HCT116 (cell line): Measurements from ENCODE around the gene PSORS1C1. TPM values are rescaled to one million over a fixed set of nuclear protein-coding genes. Genes with fewer than 3 reads are reported as not detected.

Experiments
- ATAC-seq: fragments of 200-7000 bp; cut with Tn5 transposase; 2 replicates; pipeline ENCODE4 v1.9.1; 2020; ENCODE audit warnings: mild to moderate bottlenecking, moderate library complexity
- BruUV-seq: library from RNA; stranded (reverse); fragments of 400-500 nt; replicated peaks from 2 replicates; lab custom pipeline; 2021; lab: Mats Ljungman, UMichigan
- CTCF ChIA-PET: fragments of 300-600 bp; sonication (Branson Sonifier 250); formaldehyde crosslinking; loops from one replicate; lab custom pipeline; 2021; ENCODE audit warnings: antibody characterized with exemption; lab: Charles Lee
- POLR2A ChIA-PET: fragments of 300-600, 350-600 bp; sonication (Branson Sonifier 250); formaldehyde crosslinking; loops from one replicate; lab custom pipeline; 2021; ENCODE audit warnings: antibody characterized with exemption; lab: Charles Lee
- RAD21 ChIA-PET, 2 experiments: fragments of 300-600 bp; sonication (Branson Sonifier 250); formaldehyde crosslinking; loops; one replicate each; lab custom pipeline; 2023; ENCODE audit warnings: low total read pairs in 2 of 2; ENCODE audit not compliant: uncharacterized antibody in 2 of 2, unreplicated experiment in 2 of 2, low non-redundant PET in 1 of 2; lab: Charles Lee
- DNase-seq: peaks from one replicate; pipeline ENCODE4 v3.0.0-alpha.2; 2010; ENCODE audit warnings: low read depth, low spot score
- H2AFZ ChIP-seq: fragments of 200-600 bp; shearing (Covaris generic), sonication (generic); 2 replicates; pipeline ENCODE4 v1.6.1; 2017; ENCODE audit warnings: low read depth, mixed run types, mixed read lengths, antibody characterized with exemption, low read length; ENCODE audit not compliant: poor library complexity, severe bottlenecking
- H3K27ac ChIP-seq: 2 replicates; pipeline ENCODE4 v1.5.1; 2012; ENCODE audit warnings: low read depth, low read length
- H3K27me3 ChIP-seq: fragments of 200-600 bp; sonication (generic); 2 replicates; pipeline ENCODE4 v1.6.1; 2016; ENCODE audit warnings: mixed run types, low read length, mixed read lengths; ENCODE audit not compliant: insufficient read depth
- H3K36me3 ChIP-seq, 2 experiments: fragments of 200-500 bp in 1 of 2; fragments of 200-600 bp in 1 of 2; sonication (Bioruptor generic) in 1 of 2; sonication (generic) in 1 of 2; 2 replicates each; pipeline versions ENCODE4 v1.5.1 to v1.6.1; 2014 to 2016; ENCODE audit warnings: low read length in 2 of 2, inconsistent platforms in 1 of 2, mixed read lengths in 1 of 2, mixed run types in 1 of 2; ENCODE audit not compliant: insufficient read depth in 2 of 2, control insufficient read depth in 1 of 2
- H3K4me1 ChIP-seq, 2 experiments: fragments of 200-600 bp in 1 of 2; sonication (generic) in 1 of 2; 2 replicates each; pipeline versions ENCODE4 v1.5.1 to v1.6.1; 2012 to 2017; ENCODE audit warnings: low read length in 2 of 2, inconsistent platforms in 1 of 2, mild to moderate bottlenecking in 1 of 2, mixed read lengths in 1 of 2, mixed run types in 1 of 2, moderate library complexity in 1 of 2; ENCODE audit not compliant: insufficient read depth in 2 of 2, control insufficient read depth in 1 of 2
- H3K4me2 ChIP-seq: fragments of 200-600 bp; sonication (generic); 2 replicates; pipeline ENCODE4 v1.6.1; 2017; ENCODE audit warnings: mixed run types, low read length, mixed read lengths
- H3K4me3 ChIP-seq, 2 experiments: fragments of 200-600 bp in 1 of 2; sonication (generic) in 1 of 2; replicated peaks in 1 of 2; 2 replicates each; pipeline ENCODE4 v1.5.1; 2011 to 2016; ENCODE audit warnings: low read length in 2 of 2, control low read depth in 1 of 2, low read depth in 1 of 2, mild to moderate bottlenecking in 1 of 2, mixed read lengths in 1 of 2, mixed run types in 1 of 2
- H3K79me2 ChIP-seq: fragments of 200-600 bp; sonication (generic); 2 replicates; pipeline ENCODE4 v1.6.1; 2017; ENCODE audit warnings: mild to moderate bottlenecking, mixed run types, low read length, moderate library complexity, mixed read lengths; ENCODE audit not compliant: insufficient read depth
- H3K9ac ChIP-seq: fragments of 200-600 bp; sonication (generic); 2 replicates; pipeline ENCODE4 v1.6.1; 2016; ENCODE audit warnings: low read length, mixed read lengths
- H3K9me2 ChIP-seq: fragments of 200-600 bp; sonication (generic), shearing (Covaris generic); 2 replicates; pipeline ENCODE4 v1.6.1; 2017; ENCODE audit warnings: mixed run types, mild to moderate bottlenecking, moderate library complexity; ENCODE audit not compliant: insufficient read depth
- H3K9me3 ChIP-seq, 2 experiments: fragments of 200-500 bp in 1 of 2; fragments of 200-600 bp in 1 of 2; sonication (Bioruptor generic) in 1 of 2; sonication (generic) in 1 of 2; 2 replicates each; pipeline ENCODE4 v1.6.1; 2014 to 2017; ENCODE audit warnings: low read length in 2 of 2, mixed read lengths in 2 of 2, inconsistent platforms in 1 of 2, low read depth in 1 of 2, mild to moderate bottlenecking in 1 of 2, mixed run types in 1 of 2, moderate library complexity in 1 of 2; ENCODE audit not compliant: control insufficient read depth in 1 of 2, insufficient read depth in 1 of 2
- H4K20me1 ChIP-seq: fragments of 200-600 bp; sonication (generic), shearing (Covaris generic); 2 replicates; pipeline ENCODE4 v1.6.1; 2017; ENCODE audit warnings: mixed run types, mild to moderate bottlenecking, moderate library complexity; ENCODE audit not compliant: insufficient read depth
- ATF3 ChIP-seq: IDR thresholded peaks from 2 replicates; pipeline ENCODE4 v1.6.1; 2012
- EGR1 ChIP-seq: IDR thresholded peaks from 2 replicates; pipeline ENCODE4 v1.6.1; 2012; ENCODE audit warnings: low read depth
- ELF1 ChIP-seq: IDR thresholded peaks from 2 replicates; pipeline ENCODE4 v1.6.1; 2012; ENCODE audit warnings: low read depth, borderline replicate concordance
- EZH2phosphoT487 ChIP-seq: fragments of 200-600 bp; IDR thresholded peaks from 2 replicates; pipeline ENCODE4 v1.6.1; 2018; ENCODE audit warnings: antibody characterized with exemption, borderline replicate concordance
- FOSL1 ChIP-seq: IDR thresholded peaks from 2 replicates; pipeline ENCODE4 v1.6.1; 2012; ENCODE audit warnings: low read depth
- JUND ChIP-seq: IDR thresholded peaks from 2 replicates; pipeline ENCODE4 v1.6.1; 2012
- POLR2A ChIP-seq: IDR thresholded peaks from 2 replicates; pipeline ENCODE4 v1.7.0; 2011; ENCODE audit warnings: borderline replicate concordance; ENCODE audit not compliant: insufficient read depth, insufficient read length; ENCODE audit errors: extremely low read depth
- POLR2AphosphoS5 ChIP-seq: IDR thresholded peaks from 2 replicates; pipeline ENCODE4 v1.6.1; 2011; ENCODE audit warnings: mild to moderate bottlenecking, low read depth, low read length, moderate library complexity
- RAD21 ChIP-seq: IDR thresholded peaks from 2 replicates; pipeline ENCODE4 v1.6.1; 2012; ENCODE audit warnings: low read depth, mild to moderate bottlenecking
- SP1 ChIP-seq: IDR thresholded peaks from 2 replicates; pipeline ENCODE4 v1.6.1; 2012; ENCODE audit warnings: low read depth
- SRF ChIP-seq: IDR thresholded peaks from 2 replicates; pipeline ENCODE4 v1.6.1; 2012; ENCODE audit warnings: low read depth
- TCF7L2 ChIP-seq: IDR thresholded peaks from 2 replicates; pipeline ENCODE4 v1.7.0; 2011; ENCODE audit warnings: borderline replicate concordance, inconsistent platforms; ENCODE audit not compliant: insufficient read depth, insufficient read length; ENCODE audit errors: extremely low read depth
- YY1 ChIP-seq: IDR thresholded peaks from 2 replicates; pipeline ENCODE4 v1.6.1; 2011; ENCODE audit warnings: low read length, low read depth, moderate library complexity, mild to moderate bottlenecking; ENCODE audit not compliant: insufficient replicate concordance; ENCODE audit errors: extremely low read depth
- ZFX ChIP-seq: fragments of 450-650 bp; IDR thresholded peaks from 2 replicates; pipeline ENCODE4 v1.6.1; 2017
- ZNF274 ChIP-seq: fragments of 200-500 bp; sonication (Bioruptor generic); IDR thresholded peaks from 2 replicates; pipeline ENCODE4 v1.6.1; 2014; ENCODE audit warnings: mild to moderate bottlenecking, low read depth, low read length, inconsistent platforms
- intact Hi-C: fragments of 100-400 bp; cut with micrococcal nuclease; formaldehyde crosslinking; loops from 2 replicates; pipeline ENCODE4 v1.10.0; 2022
- total RNA-seq: library from RNA; stranded (reverse); gene quantifications from one replicate; pipeline ENCODE4 v1.2.1, GENCODE V29; 2021; ENCODE audit not compliant: unreplicated experiment
- TF ChIP-seq, protein P1 (sequence below): IDR thresholded peaks from 2 replicates; pipeline ENCODE4 v1.6.1; 2011; ENCODE audit warnings: mild to moderate bottlenecking, low read length, moderate library complexity; ENCODE audit not compliant: insufficient replicate concordance; ENCODE audit errors: extremely low read depth

PSORS1C1 gene
- total RNA-seq, 1 experiment from 2014 or later, result 9.8 TPM

GRCh38 chr6:31092769-31093505, 21.7 kb upstream of the PSORS1C1 start:
- no peaks in the 10 kb centered on the region for H3K79me2 ChIP-seq

More at GRCh38 chr6:31092769-31093505, 21.7 kb upstream of the PSORS1C1 start:
- TF ChIP-seq JUND (no peak), EGR1 (no peak), POLR2A (no peak), YY1 (no peak), ELF1 (no peak), ZFX (no peak), FOSL1 (no peak), SP1 (no peak), RAD21 (no peak), EZH2phosphoT487 (no peak), SRF (no peak), POLR2AphosphoS5 (no peak), TCF7L2 (no peak), ATF3 (no peak), ZNF274 (no peak)
- TF ChIP-seq, protein P1, sequence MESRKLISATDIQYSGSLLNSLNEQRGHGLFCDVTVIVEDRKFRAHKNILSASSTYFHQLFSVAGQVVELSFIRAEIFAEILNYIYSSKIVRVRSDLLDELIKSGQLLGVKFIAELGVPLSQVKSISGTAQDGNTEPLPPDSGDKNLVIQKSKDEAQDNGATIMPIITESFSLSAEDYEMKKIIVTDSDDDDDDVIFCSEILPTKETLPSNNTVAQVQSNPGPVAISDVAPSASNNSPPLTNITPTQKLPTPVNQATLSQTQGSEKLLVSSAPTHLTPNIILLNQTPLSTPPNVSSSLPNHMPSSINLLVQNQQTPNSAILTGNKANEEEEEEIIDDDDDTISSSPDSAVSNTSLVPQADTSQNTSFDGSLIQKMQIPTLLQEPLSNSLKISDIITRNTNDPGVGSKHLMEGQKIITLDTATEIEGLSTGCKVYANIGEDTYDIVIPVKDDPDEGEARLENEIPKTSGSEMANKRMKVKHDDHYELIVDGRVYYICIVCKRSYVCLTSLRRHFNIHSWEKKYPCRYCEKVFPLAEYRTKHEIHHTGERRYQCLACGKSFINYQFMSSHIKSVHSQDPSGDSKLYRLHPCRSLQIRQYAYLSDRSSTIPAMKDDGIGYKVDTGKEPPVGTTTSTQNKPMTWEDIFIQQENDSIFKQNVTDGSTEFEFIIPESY, result no peak
- no peaks in the 10 kb centered on the region for H4K20me1 ChIP-seq
- H2AFZ ChIP-seq, result no peak overlapping the region
- intact Hi-C loops, result no loop called here
- CTCF ChIA-PET, result interaction anchor here (1.0 to 3.0 kb wide), 3 partner anchors 10 to 22 kb away, joined by 3 to 13 read pairs (median 9); partner anchors contain the start of gene PSORS1C1
- POLR2A ChIA-PET, result no interaction called here
- no peaks in the 10 kb centered on the region for H3K36me3 ChIP-seq
- H3K4me2 ChIP-seq, result no peak overlapping the region
- DNase-seq, result no peak
- H3K4me3 ChIP-seq, result no peak overlapping the region
- H3K4me1 ChIP-seq, result peaks cover 0 to 3% of the 10 kb centered on the region in 2 experiments; a peak in 1 of 4 replicates
- no peak overlapping the region for H3K9ac ChIP-seq
- H3K27ac ChIP-seq, result no peak overlapping the region
- H3K27me3 ChIP-seq, result no peaks in the 10 kb centered on the region
- no peak for ATAC-seq
- H3K9me3 ChIP-seq, result no peaks in the 10 kb centered on the region
- RAD21 ChIA-PET, result no interaction called here
- no peaks in the 10 kb centered on the region for H3K9me2 ChIP-seq
- BruUV-seq, result no TSS peak
